Endothelial cell of umbilical vein (primary cell): ENCODE data around the gene GPBP1L1. TPM values are rescaled to one million over a fixed set of nuclear protein-coding genes. Genes with fewer than 3 reads are reported as not detected.

ENCODE experiments used
- BruUV-seq: library from RNA; stranded (reverse); fragments of 400-500 nt; replicated peaks from 2 replicates; lab custom pipeline; 2021; lab: Mats Ljungman, UMichigan
- CTCF ChIA-PET: fragments of 300-600, 350-600 bp; sonication (Branson Sonifier 250); formaldehyde crosslinking; loops from one replicate; lab custom pipeline; 2021; ENCODE audit warnings: antibody characterized with exemption, inconsistent platforms; lab: Charles Lee
- POLR2A ChIA-PET: fragments of 300-600, 350-600 bp; sonication (Branson Sonifier 250); formaldehyde crosslinking; loops from one replicate; lab custom pipeline; 2021; ENCODE audit warnings: antibody characterized with exemption, inconsistent platforms; lab: Charles Lee
- DNase-seq: peaks from one replicate; pipeline ENCODE4 v3.0.0-alpha.2; 2011; ENCODE audit warnings: low read depth, low spot score
- FAIRE-seq: peaks from 2 replicates; lab custom pipeline; 2011; peaks lifted over from hg19 to GRCh38; lab: Jason Lieb, UNC
- H2AFZ ChIP-seq: 2 replicates; pipeline ENCODE4 v1.6.0; 2012; ENCODE audit warnings: low read depth, low read length, control low read depth, inconsistent platforms
- H3K27ac ChIP-seq: 2 replicates; pipeline ENCODE4 v1.5.1; 2011; ENCODE audit warnings: low read depth, mild to moderate bottlenecking, control low read depth, low read length, moderate library complexity; ENCODE audit not compliant: insufficient read depth
- H3K27me3 ChIP-seq, 2 experiments: 2 replicates each; pipeline versions ENCODE4 v1.6.0 to v1.6.1; 2011; ENCODE audit warnings: low read length in 2 of 2, mixed read lengths in 1 of 2; ENCODE audit not compliant: control insufficient read depth in 2 of 2, insufficient read depth in 2 of 2
- H3K36me3 ChIP-seq, 2 experiments: 2 replicates in 1 of 2; 3 replicates in 1 of 2; pipeline ENCODE4 v1.5.1; 2011; ENCODE audit warnings: low read length in 2 of 2, mild to moderate bottlenecking in 1 of 2, moderate library complexity in 1 of 2; ENCODE audit not compliant: control insufficient read depth in 2 of 2, insufficient read depth in 2 of 2; ENCODE audit errors: extremely low read depth in 1 of 2
- H3K4me1 ChIP-seq: 3 replicates; pipeline ENCODE4 v1.5.1; 2011; ENCODE audit warnings: mild to moderate bottlenecking, low read length; ENCODE audit not compliant: control insufficient read depth, insufficient read depth; ENCODE audit errors: extremely low read depth
- H3K4me2 ChIP-seq: 2 replicates; pipeline ENCODE4 v1.6.1; 2011; ENCODE audit warnings: low read length, control low read depth, mixed read lengths; ENCODE audit not compliant: insufficient read depth
- H3K4me3 ChIP-seq, 3 experiments: fragments of 200-600 bp in 1 of 3; sonication (generic), shearing (Covaris generic) in 1 of 3; replicated peaks in 1 of 3; 2 replicates each; pipeline ENCODE4 v1.5.1; 2011 to 2016; ENCODE audit warnings: control low read depth in 3 of 3, low read length in 3 of 3, mild to moderate bottlenecking in 2 of 3, inconsistent platforms in 1 of 3, low read depth in 1 of 3, moderate library complexity in 1 of 3; ENCODE audit not compliant: insufficient read depth in 1 of 3
- H3K79me2 ChIP-seq: 2 replicates; pipeline ENCODE4 v1.6.0; 2012; ENCODE audit warnings: low read length, inconsistent platforms; ENCODE audit not compliant: control insufficient read depth, insufficient read depth
- H3K9ac ChIP-seq: replicated peaks from 2 replicates; pipeline ENCODE3; 2011; ENCODE audit warnings: low read length, control low read depth; ENCODE audit not compliant: insufficient read depth; ENCODE audit errors: extremely low read depth
- H3K9me1 ChIP-seq: replicated peaks from 3 replicates; pipeline ENCODE4 v1.6.0; 2011; ENCODE audit warnings: mild to moderate bottlenecking, low read length; ENCODE audit not compliant: control insufficient read depth, insufficient read depth; ENCODE audit errors: extremely low read depth
- H3K9me3 ChIP-seq: replicated peaks from 2 replicates; pipeline ENCODE4 v1.5.1; 2012; ENCODE audit warnings: low read length, inconsistent platforms; ENCODE audit not compliant: control insufficient read depth, insufficient read depth
- H4K20me1 ChIP-seq: replicated peaks from 2 replicates; pipeline ENCODE3; 2011; ENCODE audit warnings: mild to moderate bottlenecking, low read length; ENCODE audit not compliant: control insufficient read depth, insufficient read depth; ENCODE audit errors: extremely low read depth
- CTCF ChIP-seq, 2 donors: IDR thresholded peaks; 1 replicate in 1 of 2; 2 replicates in 1 of 2; pipeline ENCODE4 v1.5.1; 2011; ENCODE audit warnings: low read length in 2 of 2, mild to moderate bottlenecking in 2 of 2, moderate library complexity in 2 of 2, control low read depth in 1 of 2, inconsistent platforms in 1 of 2, low read depth in 1 of 2; ENCODE audit not compliant: insufficient read depth in 1 of 2; ENCODE audit errors: extremely low read depth in 1 of 2
- FOS ChIP-seq: IDR thresholded peaks from 2 replicates; pipeline ENCODE4 v1.6.1; 2011; ENCODE audit warnings: mild to moderate bottlenecking, low read length, moderate library complexity, borderline replicate concordance; ENCODE audit not compliant: insufficient read depth
- MYC ChIP-seq: IDR thresholded peaks from one replicate; pipeline ENCODE4 v1.6.1; 2011; ENCODE audit warnings: mild to moderate bottlenecking, low read depth, low read length
- dilution Hi-C: fragments of 300-500 bp; cut with MboI; formaldehyde crosslinking; loops from one replicate; pipeline ENCODE4 v1.15.0; 2019; ENCODE audit warnings: low sequenced_read_pairs; ENCODE audit not compliant: extremely low pct_ligation_motif_present
- intact Hi-C: fragments of 100-400 bp; cut with micrococcal nuclease; formaldehyde crosslinking; loops from one replicate; pipeline ENCODE4 v1.10.0; 2022
- polyA plus RNA-seq, 4 experiments: library from polyadenylated mRNA; depleted of rRNA in 3 of 4; stranded (reverse) in 3 of 4; unstranded in 1 of 4; fragments of >200 nt; gene quantifications; 2 replicates each; pipeline versions ENCODE4 v1.2.1 to v1.2.3, GENCODE V29; 2011 to 2012; ENCODE audit warnings: missing spikeins in 1 of 4
- total RNA-seq: library from RNA; stranded (reverse); gene quantifications from 2 replicates; pipeline ENCODE4 v1.2.3, GENCODE V29; 2021

The GPBP1L1 gene
- total and polyA plus RNA-seq, 2 donors (not counting 3 experiments of a cell fraction or from before 2014, with no cell fraction given) = 35.0 to 89.7 TPM

GRCh38 chr1:45589861-45590260 lies 96.5 kb downstream of the GPBP1L1 start:
- H3K27me3 ChIP-seq = no peaks in the 10 kb centered on the region
- H3K9me1 ChIP-seq = no peaks in the 10 kb centered on the region
- H3K4me2 ChIP-seq = no peak overlapping the region
- peaks cover 72% of the 10 kb centered on the region for H3K79me2 ChIP-seq
- TF ChIP-seq MYC = no peak
- dilution Hi-C loops = no loop called here
- H3K27ac ChIP-seq = no peak overlapping the region
- intact Hi-C loops = no loop called here
- no peaks in the 10 kb centered on the region for H4K20me1 ChIP-seq
- FAIRE-seq (no peak), DNase-seq (no peak)
- ChIA-PET CTCF (interaction anchor here (1.4 to 1.8 kb wide), 2 partner anchors 11 to 39 kb away, joined by 5 to 8 read pairs; no protein-coding TSS in a partner anchor), POLR2A (no interaction called here)
- BruUV-seq = no TSS peak
- H3K36me3 ChIP-seq = peaks cover 0 to 6% of the 10 kb centered on the region in 2 experiments
- no peak overlapping the region for H3K4me3 ChIP-seq
- no peak overlapping the region for H2AFZ ChIP-seq
- peaks cover 17% of the 10 kb centered on the region for H3K4me1 ChIP-seq
- H3K9ac ChIP-seq = no peak overlapping the region
- H3K9me3 ChIP-seq = no peaks in the 10 kb centered on the region

GRCh38 chr1:45586769-45587168 lies 99.6 kb downstream of the GPBP1L1 start:
- CTCF ChIA-PET = interaction anchor here (0.7 kb wide), 1 partner anchor 11 kb away, joined by 4 read pairs; no protein-coding TSS in a partner anchor
- DNase-seq = no peak
- Histone ChIP-seq H3K27ac (no peak overlapping the region), H3K9ac (no peak overlapping the region), H4K20me1 (no peaks in the 10 kb centered on the region), H3K36me3 (no peaks in the 10 kb centered on the region), H3K79me2 (peaks cover 64% of the 10 kb centered on the region), H3K9me3 (no peaks in the 10 kb centered on the region), H3K4me3 (no peak overlapping the region), H3K4me2 (peak overlapping the region; percentile 45), H3K4me1 (peaks cover 17% of the 10 kb centered on the region), H3K27me3 (no peaks in the 10 kb centered on the region), H3K9me1 (no peaks in the 10 kb centered on the region), H2AFZ (no peak overlapping the region)
- POLR2A ChIA-PET = no interaction called here
- no TSS peak for BruUV-seq
- intact Hi-C loops (no loop called here), dilution Hi-C loops (no loop called here)
- TF ChIP-seq FOS (no peak), CTCF (IDR thresholded peaks at IDR 0.05; ENCODE audit: extremely low read depth in 1 of 2, insufficient read depth in 1 of 2, low read depth in 1 of 2, low read length in 2 of 2) (no peak)
- FAIRE-seq = no peak
